Measurements from ENCODE around the gene MYO15A. TPM values are rescaled to one million over a fixed set of nuclear protein-coding genes. Genes with fewer than 3 reads are reported as not detected.

MYO15A gene
- total RNA-seq, result 1 to 10 TPM in 1 of 2 donors, under 1 TPM in 1; 0.71 to 1.3 TPM
- long read RNA-seq, donor 1, result 0 reads
- long read RNA-seq, donor 2, partial matches to known transcripts, result 0 of 3 reads
- long read RNA-seq, donor 2, other reads (novel, unspliced or antisense), result 3 of 3 reads

GRCh38 chr17:18108401-18109312, at the start of gene MYO15A:
Gene MYO15A (plus strand): TSS chr17:18108756. CDS start chr17:18118801, 10,045 bp downstream.
- intact Hi-C loops (cut with DNase I), result no loop called here
- no peak for DNase-seq (ENCODE audit: low spot score)

- DNase-seq (ENCODE audit: low spot score), result no peak
- intact Hi-C loops (cut with DNase I), result no loop called here
Observed at GRCh38 chr17:18059283-18059682, 49.3 kb upstream of the MYO15A start.

GRCh38 chr17:18064053-18064452, 44.5 kb upstream of the MYO15A start:
- intact Hi-C loops (cut with DNase I), result no loop called here
- DNase-seq (ENCODE audit: low spot score), result no peak

GRCh38 chr17:18065546-18065945, 43.0 kb upstream of the MYO15A start:
- intact Hi-C loops (cut with DNase I), result no loop called here

GRCh38 chr17:18066866-18067265, 41.7 kb upstream of the MYO15A start:
- intact Hi-C loops (cut with DNase I), result no loop called here
- no peak for DNase-seq (ENCODE audit: low spot score)

More at GRCh38 chr17:18065546-18065945, 43.0 kb upstream of the MYO15A start:
- no peak for DNase-seq (ENCODE audit: low spot score)

- DNase-seq (ENCODE audit: low spot score), result no peak
- intact Hi-C loops (cut with DNase I), result no loop called here
Observed at GRCh38 chr17:18069101-18069500, 39.5 kb upstream of the MYO15A start.

GRCh38 chr17:18070861-18071340, 37.7 kb upstream of the MYO15A start:
- no peak for DNase-seq (ENCODE audit: low spot score)

GRCh38 chr17:18071751-18072150, 36.8 kb upstream of the MYO15A start:
- DNase-seq (ENCODE audit: low spot score), result no peak
- intact Hi-C loops (cut with DNase I), result no loop called here

More at GRCh38 chr17:18070861-18071340, 37.7 kb upstream of the MYO15A start:
- intact Hi-C loops (cut with DNase I), result no loop called here

- no peak for DNase-seq (ENCODE audit: low spot score)
- intact Hi-C loops (cut with DNase I), result no loop called here
Observed at GRCh38 chr17:18074566-18075272, 33.8 kb upstream of the MYO15A start.

- no peak for DNase-seq (ENCODE audit: low spot score)
- intact Hi-C loops (cut with DNase I), result no loop called here
Observed at GRCh38 chr17:18076936-18077335, 31.6 kb upstream of the MYO15A start.

GRCh38 chr17:18079543-18079942, 29.0 kb upstream of the MYO15A start:
- DNase-seq (ENCODE audit: low spot score), result no peak
- intact Hi-C loops (cut with DNase I), result no loop called here

GRCh38 chr17:18084256-18084655, 24.3 kb upstream of the MYO15A start:
- intact Hi-C loops (cut with DNase I), result no loop called here
- DNase-seq (ENCODE audit: low spot score), result no peak

- peak; percentile 98 for DNase-seq (ENCODE audit: low spot score)
- intact Hi-C loops (cut with DNase I), result no loop called here
Observed at GRCh38 chr17:18087610-18088491, 20.7 kb upstream of the MYO15A start, which contains the start of gene DRG2. Gene DRG2 (plus strand): TSS chr17:18087948. CDS start chr17:18088024, 76 bp downstream.

GRCh38 chr17:18089613-18090012, 18.9 kb upstream of the MYO15A start:
- no peak for DNase-seq (ENCODE audit: low spot score)
- intact Hi-C loops (cut with DNase I), result no loop called here

- no peak for DNase-seq (ENCODE audit: low spot score)
- intact Hi-C loops (cut with DNase I), result no loop called here
Observed at GRCh38 chr17:18093616-18094408, 14.7 kb upstream of the MYO15A start.

- intact Hi-C loops (cut with DNase I), result no loop called here
- DNase-seq (ENCODE audit: low spot score), result no peak
Observed at GRCh38 chr17:18094409-18094807, 14.1 kb upstream of the MYO15A start.

- DNase-seq (ENCODE audit: low spot score), result no peak
- intact Hi-C loops (cut with DNase I), result no loop called here
Observed at GRCh38 chr17:18099516-18099915, 9.0 kb upstream of the MYO15A start.

- no peak for DNase-seq (ENCODE audit: low spot score)
- intact Hi-C loops (cut with DNase I), result no loop called here
Observed at GRCh38 chr17:18100616-18101015, 7.9 kb upstream of the MYO15A start.

Measured in posterior vena cava (tissue), 2 donors.